HCT116 (cell line): ENCODE results near the gene SMPDL3B. TPM values are rescaled to one million over a fixed set of nuclear protein-coding genes. Genes with fewer than 3 reads are reported as not detected.

Experiments
- ATAC-seq: fragments of 200-7000 bp; cut with Tn5 transposase; 2 replicates; pipeline ENCODE4 v1.9.1; 2020; ENCODE audit warnings: mild to moderate bottlenecking, moderate library complexity
- BruUV-seq: library from RNA; stranded (reverse); fragments of 400-500 nt; replicated peaks from 2 replicates; lab custom pipeline; 2021; lab: Mats Ljungman, UMichigan
- CTCF ChIA-PET: fragments of 300-600 bp; sonication (Branson Sonifier 250); formaldehyde crosslinking; loops from one replicate; lab custom pipeline; 2021; ENCODE audit warnings: antibody characterized with exemption; lab: Charles Lee
- POLR2A ChIA-PET: fragments of 300-600, 350-600 bp; sonication (Branson Sonifier 250); formaldehyde crosslinking; loops from one replicate; lab custom pipeline; 2021; ENCODE audit warnings: antibody characterized with exemption; lab: Charles Lee
- RAD21 ChIA-PET, 2 experiments: fragments of 300-600 bp; sonication (Branson Sonifier 250); formaldehyde crosslinking; loops; one replicate each; lab custom pipeline; 2023; ENCODE audit warnings: low total read pairs in 2 of 2; ENCODE audit not compliant: uncharacterized antibody in 2 of 2, unreplicated experiment in 2 of 2, low non-redundant PET in 1 of 2; lab: Charles Lee
- DNase-seq: peaks from one replicate; pipeline ENCODE4 v3.0.0-alpha.2; 2010; ENCODE audit warnings: low read depth, low spot score
- H2AFZ ChIP-seq: fragments of 200-600 bp; shearing (Covaris generic), sonication (generic); 2 replicates; pipeline ENCODE4 v1.6.1; 2017; ENCODE audit warnings: low read depth, mixed run types, mixed read lengths, antibody characterized with exemption, low read length; ENCODE audit not compliant: poor library complexity, severe bottlenecking
- H3K27ac ChIP-seq: 2 replicates; pipeline ENCODE4 v1.5.1; 2012; ENCODE audit warnings: low read depth, low read length
- H3K27me3 ChIP-seq: fragments of 200-600 bp; sonication (generic); 2 replicates; pipeline ENCODE4 v1.6.1; 2016; ENCODE audit warnings: mixed run types, low read length, mixed read lengths; ENCODE audit not compliant: insufficient read depth
- H3K36me3 ChIP-seq, 2 experiments: fragments of 200-500 bp in 1 of 2; fragments of 200-600 bp in 1 of 2; sonication (Bioruptor generic) in 1 of 2; sonication (generic) in 1 of 2; 2 replicates each; pipeline versions ENCODE4 v1.5.1 to v1.6.1; 2014 to 2016; ENCODE audit warnings: low read length in 2 of 2, inconsistent platforms in 1 of 2, mixed read lengths in 1 of 2, mixed run types in 1 of 2; ENCODE audit not compliant: insufficient read depth in 2 of 2, control insufficient read depth in 1 of 2
- H3K4me1 ChIP-seq, 2 experiments: fragments of 200-600 bp in 1 of 2; sonication (generic) in 1 of 2; 2 replicates each; pipeline versions ENCODE4 v1.5.1 to v1.6.1; 2012 to 2017; ENCODE audit warnings: low read length in 2 of 2, inconsistent platforms in 1 of 2, mild to moderate bottlenecking in 1 of 2, mixed read lengths in 1 of 2, mixed run types in 1 of 2, moderate library complexity in 1 of 2; ENCODE audit not compliant: insufficient read depth in 2 of 2, control insufficient read depth in 1 of 2
- H3K4me2 ChIP-seq: fragments of 200-600 bp; sonication (generic); 2 replicates; pipeline ENCODE4 v1.6.1; 2017; ENCODE audit warnings: mixed run types, low read length, mixed read lengths
- H3K4me3 ChIP-seq, 2 experiments: fragments of 200-600 bp in 1 of 2; sonication (generic) in 1 of 2; replicated peaks in 1 of 2; 2 replicates each; pipeline ENCODE4 v1.5.1; 2011 to 2016; ENCODE audit warnings: low read length in 2 of 2, control low read depth in 1 of 2, low read depth in 1 of 2, mild to moderate bottlenecking in 1 of 2, mixed read lengths in 1 of 2, mixed run types in 1 of 2
- H3K79me2 ChIP-seq: fragments of 200-600 bp; sonication (generic); 2 replicates; pipeline ENCODE4 v1.6.1; 2017; ENCODE audit warnings: mild to moderate bottlenecking, mixed run types, low read length, moderate library complexity, mixed read lengths; ENCODE audit not compliant: insufficient read depth
- H3K9ac ChIP-seq: fragments of 200-600 bp; sonication (generic); 2 replicates; pipeline ENCODE4 v1.6.1; 2016; ENCODE audit warnings: low read length, mixed read lengths
- H3K9me2 ChIP-seq: fragments of 200-600 bp; sonication (generic), shearing (Covaris generic); 2 replicates; pipeline ENCODE4 v1.6.1; 2017; ENCODE audit warnings: mixed run types, mild to moderate bottlenecking, moderate library complexity; ENCODE audit not compliant: insufficient read depth
- H3K9me3 ChIP-seq, 2 experiments: fragments of 200-500 bp in 1 of 2; fragments of 200-600 bp in 1 of 2; sonication (Bioruptor generic) in 1 of 2; sonication (generic) in 1 of 2; 2 replicates each; pipeline ENCODE4 v1.6.1; 2014 to 2017; ENCODE audit warnings: low read length in 2 of 2, mixed read lengths in 2 of 2, inconsistent platforms in 1 of 2, low read depth in 1 of 2, mild to moderate bottlenecking in 1 of 2, mixed run types in 1 of 2, moderate library complexity in 1 of 2; ENCODE audit not compliant: control insufficient read depth in 1 of 2, insufficient read depth in 1 of 2
- H4K20me1 ChIP-seq: fragments of 200-600 bp; sonication (generic), shearing (Covaris generic); 2 replicates; pipeline ENCODE4 v1.6.1; 2017; ENCODE audit warnings: mixed run types, mild to moderate bottlenecking, moderate library complexity; ENCODE audit not compliant: insufficient read depth
- CEBPB ChIP-seq: IDR thresholded peaks from 2 replicates; pipeline ENCODE4 v1.6.1; 2012; ENCODE audit warnings: low read depth
- CTCF ChIP-seq, 3 experiments: fragments of 200-600 bp in 1 of 3; sonication (generic) in 1 of 3; IDR thresholded peaks in 2 of 3; conservative IDR thresholded peaks in 1 of 3; 2 replicates each; pipeline ENCODE4 v1.5.1; 2012 to 2017; ENCODE audit warnings: low read depth in 2 of 3, low read length in 2 of 3, antibody characterized with exemption in 1 of 3, borderline replicate concordance in 1 of 3, control low read depth in 1 of 3, mild to moderate bottlenecking in 1 of 3, mixed read lengths in 1 of 3, mixed run types in 1 of 3, moderate library complexity in 1 of 3; ENCODE audit not compliant: insufficient read depth in 1 of 3
- EGR1 ChIP-seq: IDR thresholded peaks from 2 replicates; pipeline ENCODE4 v1.6.1; 2012; ENCODE audit warnings: low read depth
- ELF1 ChIP-seq: IDR thresholded peaks from 2 replicates; pipeline ENCODE4 v1.6.1; 2012; ENCODE audit warnings: low read depth, borderline replicate concordance
- EZH2 ChIP-seq: fragments of 200-600 bp; sonication (generic); IDR thresholded peaks from 2 replicates; pipeline ENCODE4 v1.6.1; 2017; ENCODE audit warnings: antibody characterized with exemption, mixed run types
- EZH2phosphoT487 ChIP-seq: fragments of 200-600 bp; IDR thresholded peaks from 2 replicates; pipeline ENCODE4 v1.6.1; 2018; ENCODE audit warnings: antibody characterized with exemption, borderline replicate concordance
- FOSL1 ChIP-seq: IDR thresholded peaks from 2 replicates; pipeline ENCODE4 v1.6.1; 2012; ENCODE audit warnings: low read depth
- MAX ChIP-seq: IDR thresholded peaks from 2 replicates; pipeline ENCODE4 v1.6.1; 2012
- POLR2A ChIP-seq: IDR thresholded peaks from 2 replicates; pipeline ENCODE4 v1.7.0; 2011; ENCODE audit warnings: borderline replicate concordance; ENCODE audit not compliant: insufficient read depth, insufficient read length; ENCODE audit errors: extremely low read depth
- SP1 ChIP-seq: IDR thresholded peaks from 2 replicates; pipeline ENCODE4 v1.6.1; 2012; ENCODE audit warnings: low read depth
- TCF7L2 ChIP-seq: IDR thresholded peaks from 2 replicates; pipeline ENCODE4 v1.7.0; 2011; ENCODE audit warnings: borderline replicate concordance, inconsistent platforms; ENCODE audit not compliant: insufficient read depth, insufficient read length; ENCODE audit errors: extremely low read depth
- YY1 ChIP-seq: IDR thresholded peaks from 2 replicates; pipeline ENCODE4 v1.6.1; 2011; ENCODE audit warnings: low read length, low read depth, moderate library complexity, mild to moderate bottlenecking; ENCODE audit not compliant: insufficient replicate concordance; ENCODE audit errors: extremely low read depth
- ZFX ChIP-seq: fragments of 450-650 bp; IDR thresholded peaks from 2 replicates; pipeline ENCODE4 v1.6.1; 2017
- ZNF274 ChIP-seq: fragments of 200-500 bp; sonication (Bioruptor generic); IDR thresholded peaks from 2 replicates; pipeline ENCODE4 v1.6.1; 2014; ENCODE audit warnings: mild to moderate bottlenecking, low read depth, low read length, inconsistent platforms
- intact Hi-C: fragments of 100-400 bp; cut with micrococcal nuclease; formaldehyde crosslinking; loops from 2 replicates; pipeline ENCODE4 v1.10.0; 2022
- total RNA-seq: library from RNA; stranded (reverse); gene quantifications from one replicate; pipeline ENCODE4 v1.2.1, GENCODE V29; 2021; ENCODE audit not compliant: unreplicated experiment
- TF ChIP-seq, protein P1 (sequence below): IDR thresholded peaks from 2 replicates; pipeline ENCODE4 v1.6.1; 2012
- TF ChIP-seq, protein P2 (sequence below): IDR thresholded peaks from 2 replicates; pipeline ENCODE4 v1.6.1; 2011; ENCODE audit warnings: mild to moderate bottlenecking, low read length, moderate library complexity; ENCODE audit not compliant: insufficient replicate concordance; ENCODE audit errors: extremely low read depth

SMPDL3B gene
- total RNA-seq, 1 experiment from 2014 or later: 16.4 TPM

DNA sequence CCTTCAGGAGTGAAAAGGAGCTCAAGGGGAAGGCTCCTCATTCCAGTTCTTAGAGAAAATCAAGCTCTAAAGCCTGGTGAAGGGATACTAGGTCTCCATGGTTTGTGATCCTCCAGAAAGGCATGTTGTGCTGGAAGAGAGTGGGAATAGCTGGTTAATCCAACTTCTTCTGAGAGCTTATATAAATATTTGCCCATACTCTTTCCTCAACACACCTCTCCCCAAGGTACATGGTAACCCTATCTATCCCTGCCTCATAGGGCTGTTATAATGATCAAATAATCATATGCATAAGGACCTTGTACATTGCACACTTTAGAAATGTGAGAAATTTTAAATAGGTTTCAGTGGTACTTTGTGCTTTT, 39.6 kb downstream of the SMPDL3B start:
- Histone ChIP-seq H3K27me3 (no peaks in the 10 kb centered on the region), H4K20me1 (no peaks in the 10 kb centered on the region), H3K9ac (no peak overlapping the region), H3K27ac (no peak overlapping the region), H3K4me3 (no peak overlapping the region), H3K4me1 (peaks cover under 1 to 6% of the 10 kb centered on the region in 2 experiments; a peak in 3 of 4 replicates), H3K36me3 (peaks cover 0 to 2% of the 10 kb centered on the region in 2 experiments; a peak in 1 of 4 replicates), H3K79me2 (no peaks in the 10 kb centered on the region), H3K4me2 (no peak overlapping the region), H2AFZ (no peak overlapping the region), H3K9me2 (no peaks in the 10 kb centered on the region), H3K9me3 (no peaks in the 10 kb centered on the region)
- RAD21 ChIA-PET: no interaction called here
- no peak for TF ChIP-seq FOSL1
- no peak for TF ChIP-seq TCF7L2
- no peak for TF ChIP-seq SP1
- TF ChIP-seq EZH2phosphoT487: no peak
- TF ChIP-seq, protein P1, sequence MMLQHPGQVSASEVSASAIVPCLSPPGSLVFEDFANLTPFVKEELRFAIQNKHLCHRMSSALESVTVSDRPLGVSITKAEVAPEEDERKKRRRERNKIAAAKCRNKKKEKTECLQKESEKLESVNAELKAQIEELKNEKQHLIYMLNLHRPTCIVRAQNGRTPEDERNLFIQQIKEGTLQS: no peak
- no peak for TF ChIP-seq MAX
- TF ChIP-seq CTCF (IDR thresholded peaks at IDR 0.05 in 2 of 3, conservative IDR thresholded peaks at IDR 0.05 in 1 of 3; ENCODE audit: borderline replicate concordance in 1 of 3, insufficient read depth in 1 of 3, low read depth in 2 of 3, low read length in 2 of 3): no peak
- TF ChIP-seq EGR1: no peak
- TF ChIP-seq EZH2: no peak
- TF ChIP-seq, protein P2, sequence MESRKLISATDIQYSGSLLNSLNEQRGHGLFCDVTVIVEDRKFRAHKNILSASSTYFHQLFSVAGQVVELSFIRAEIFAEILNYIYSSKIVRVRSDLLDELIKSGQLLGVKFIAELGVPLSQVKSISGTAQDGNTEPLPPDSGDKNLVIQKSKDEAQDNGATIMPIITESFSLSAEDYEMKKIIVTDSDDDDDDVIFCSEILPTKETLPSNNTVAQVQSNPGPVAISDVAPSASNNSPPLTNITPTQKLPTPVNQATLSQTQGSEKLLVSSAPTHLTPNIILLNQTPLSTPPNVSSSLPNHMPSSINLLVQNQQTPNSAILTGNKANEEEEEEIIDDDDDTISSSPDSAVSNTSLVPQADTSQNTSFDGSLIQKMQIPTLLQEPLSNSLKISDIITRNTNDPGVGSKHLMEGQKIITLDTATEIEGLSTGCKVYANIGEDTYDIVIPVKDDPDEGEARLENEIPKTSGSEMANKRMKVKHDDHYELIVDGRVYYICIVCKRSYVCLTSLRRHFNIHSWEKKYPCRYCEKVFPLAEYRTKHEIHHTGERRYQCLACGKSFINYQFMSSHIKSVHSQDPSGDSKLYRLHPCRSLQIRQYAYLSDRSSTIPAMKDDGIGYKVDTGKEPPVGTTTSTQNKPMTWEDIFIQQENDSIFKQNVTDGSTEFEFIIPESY: no peak
- TF ChIP-seq ZNF274: no peak
- TF ChIP-seq ELF1: no peak
- TF ChIP-seq ZFX: no peak
- no peak for TF ChIP-seq POLR2A
- TF ChIP-seq YY1: no peak
- TF ChIP-seq CEBPB: no peak
- POLR2A ChIA-PET: no interaction called here
- CTCF ChIA-PET: interaction anchor here (0.6 to 0.7 kb wide), 2 partner anchors 116 kb away, joined by 3 read pairs; no protein-coding TSS in a partner anchor
- no TSS peak for BruUV-seq
- DNase-seq (no peak), ATAC-seq (no peak)
- intact Hi-C loops: no loop called here
